Frontal cortex (tissue), 4 donors: Measurements from ENCODE around the gene PRKG1. TPM values are rescaled to one million over a fixed set of nuclear protein-coding genes. Genes with fewer than 3 reads are reported as not detected.
"Not testable (repeated sequence)": the region's sequence is repeated elsewhere in the genome, so short reads cannot be mapped to it uniquely, and the experiment has no call there.

ENCODE experiments used
- DNase-seq, 2 donors: peaks; one replicate each; pipeline ENCODE4 v3.0.0; 2012; ENCODE audit warnings: low spot score in 2 of 2
- FAIRE-seq: peaks from 2 replicates; lab custom pipeline; 2012; peaks lifted over from hg19 to GRCh38; lab: Jason Lieb, UNC
- total RNA-seq: library from RNA; depleted of rRNA; stranded (reverse); fragments of >200 nt; gene quantifications from one replicate; pipeline ENCODE4 v1.2.3, GENCODE V29; 2014
- donor health status: control.
- donor health status: control.
- donor health status: control.

The PRKG1 gene
- total RNA-seq, 1 donor from 2014 or later, result 15.5 TPM

DNA sequence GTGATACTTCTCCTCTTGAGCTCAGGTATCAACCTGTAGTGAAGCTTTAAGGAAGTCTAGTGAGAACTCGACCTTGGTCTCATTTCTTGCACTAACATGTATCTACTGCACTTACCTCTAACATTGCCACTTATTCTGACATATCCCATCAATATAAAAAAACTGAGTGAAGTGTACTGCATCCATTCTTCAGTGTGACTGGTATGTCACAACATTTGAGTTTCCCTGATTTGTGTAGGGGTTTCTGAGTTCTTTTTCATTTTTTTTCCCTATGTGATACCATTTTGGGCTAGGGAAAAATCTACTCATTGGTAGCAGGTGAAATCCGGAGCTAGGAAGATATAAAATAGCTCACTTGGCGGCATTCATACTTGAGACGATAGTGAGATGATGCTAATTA is 274.3 kb downstream of the PRKG1 start:
- FAIRE-seq (no peak), DNase-seq (no peak)

- no peak for FAIRE-seq
- DNase-seq, result no peak
These were observed 282.9 kb downstream of the PRKG1 start for GRCh38 chr10:51357170-51357569.

DNA sequence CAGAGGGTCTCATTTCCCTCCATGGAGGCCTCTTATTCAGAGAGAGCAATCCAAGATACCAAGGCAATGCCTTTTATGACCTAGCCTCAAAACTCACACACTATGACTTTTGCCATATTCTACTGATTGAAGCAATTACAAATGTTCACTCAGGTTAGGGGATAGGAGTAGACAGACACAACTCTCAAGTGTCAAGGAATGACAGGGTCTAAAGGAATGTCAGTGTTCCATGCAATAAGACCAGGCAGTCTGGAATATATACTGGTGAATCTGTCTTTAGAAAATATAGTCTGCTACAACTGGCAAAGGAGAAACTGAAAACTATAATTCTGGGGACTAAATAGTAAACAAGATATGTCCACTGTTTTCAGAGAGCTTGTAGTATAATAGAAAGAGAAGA is 283.9 kb downstream of the PRKG1 start:
- DNase-seq, result no peak
- no peak for FAIRE-seq

- FAIRE-seq (no peak), DNase-seq (no peak)
These were observed 289.1 kb downstream of the PRKG1 start for GRCh38 chr10:51363415-51363814.

DNA sequence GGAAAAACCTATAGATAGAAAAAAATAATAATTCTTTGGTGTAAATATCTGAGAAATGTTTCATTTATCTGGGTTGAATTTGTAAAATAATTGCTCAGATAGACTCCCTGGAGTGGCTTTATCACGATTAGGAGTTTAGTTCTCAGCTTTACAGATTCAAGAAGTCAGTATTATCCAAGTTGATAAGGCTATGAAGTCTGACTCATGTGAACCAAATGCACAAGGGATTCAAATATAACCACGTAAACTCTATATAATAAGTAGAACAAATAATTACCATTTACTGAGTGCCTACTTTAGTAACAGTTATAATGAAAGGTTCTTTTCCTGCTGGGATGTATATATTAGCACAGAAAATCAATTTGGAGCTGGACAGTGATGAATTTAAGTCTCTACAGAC is 290.4 kb downstream of the PRKG1 start:
- DNase-seq (no peak), FAIRE-seq (no peak)

GRCh38 chr10:51366044-51366443 is 291.8 kb downstream of the PRKG1 start:
- FAIRE-seq (no peak), DNase-seq (no peak)

DNA sequence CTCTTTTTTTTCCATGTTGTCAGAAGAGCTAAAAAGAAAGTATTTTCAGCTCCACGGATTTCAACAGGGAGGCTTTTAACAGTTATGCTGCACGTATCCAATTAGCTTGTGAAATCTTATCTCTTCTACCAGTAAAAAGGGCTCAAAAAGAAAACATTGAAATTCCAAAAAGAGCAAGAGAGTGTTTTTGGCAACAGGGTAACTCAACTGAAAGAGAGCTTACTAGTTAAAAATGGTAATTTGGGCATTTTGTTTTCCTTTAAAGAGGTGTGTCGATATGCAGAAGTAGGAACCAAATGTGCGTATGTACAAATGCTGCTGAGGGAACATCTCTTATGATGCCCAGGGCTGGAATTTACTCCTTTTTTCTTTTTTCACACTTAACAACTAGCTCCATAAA is 292.8 kb downstream of the PRKG1 start:
- DNase-seq, result no peak
- FAIRE-seq, result no peak

DNA sequence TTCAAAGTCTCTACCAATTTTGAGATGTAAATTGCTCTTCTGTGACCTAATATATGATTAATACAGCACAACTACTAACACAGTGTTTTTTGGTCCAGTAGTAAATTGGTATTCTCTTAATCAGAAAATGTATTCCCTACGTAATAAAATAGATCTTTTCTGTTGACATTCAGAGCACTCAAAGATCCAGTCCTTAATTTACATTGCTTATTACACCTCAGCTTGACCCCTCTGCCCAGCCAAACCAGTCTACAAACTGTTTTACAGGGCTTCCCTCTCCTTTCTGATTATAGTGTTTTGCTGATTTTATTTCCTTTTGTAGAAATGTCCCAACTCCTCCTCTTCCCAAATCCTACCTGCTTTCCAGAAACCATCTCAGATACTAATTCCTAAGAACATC is 293.4 kb downstream of the PRKG1 start:
- FAIRE-seq (no peak), DNase-seq (no peak)

DNA sequence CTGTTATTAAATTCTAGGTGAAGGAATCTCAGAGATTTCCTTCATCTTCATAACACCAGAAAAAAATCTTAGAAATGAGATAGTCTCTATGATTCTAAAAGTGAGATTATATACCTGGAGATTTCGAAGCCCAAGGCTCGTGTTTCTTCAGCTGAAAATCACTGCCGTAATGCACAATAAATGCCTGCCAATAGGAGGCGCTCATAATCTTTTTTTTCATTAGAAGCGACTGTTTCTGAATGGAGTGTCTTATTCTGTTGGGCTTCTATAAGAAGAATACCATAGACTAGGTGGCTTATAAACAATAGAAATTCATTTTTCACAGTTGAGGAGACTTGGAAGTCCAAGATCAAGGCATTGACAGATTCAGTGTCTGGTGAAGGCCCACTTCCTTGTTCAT is 294.7 kb downstream of the PRKG1 start:
- FAIRE-seq, result no peak
- DNase-seq, result no peak

DNA sequence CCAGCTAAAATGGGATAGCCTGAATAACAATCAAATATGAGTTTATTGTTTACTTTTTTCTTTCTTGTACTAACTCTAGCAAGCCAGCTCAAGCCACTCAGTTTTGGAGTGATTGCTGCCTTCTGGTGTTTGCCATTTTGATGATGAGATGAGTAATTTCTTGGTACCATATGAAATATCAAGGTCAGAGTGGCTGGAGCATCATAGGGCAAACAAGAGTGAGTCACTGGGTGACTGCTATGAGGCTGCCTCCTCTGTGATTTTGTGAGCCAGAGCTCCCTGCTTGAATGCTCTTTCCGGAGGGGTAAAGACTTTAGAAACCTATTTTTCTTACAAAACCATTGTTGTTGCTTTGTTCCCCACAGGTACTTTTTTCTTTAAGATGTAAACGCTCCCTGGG is 295.6 kb downstream of the PRKG1 start:
- DNase-seq, result no peak
- FAIRE-seq, result no peak

DNA sequence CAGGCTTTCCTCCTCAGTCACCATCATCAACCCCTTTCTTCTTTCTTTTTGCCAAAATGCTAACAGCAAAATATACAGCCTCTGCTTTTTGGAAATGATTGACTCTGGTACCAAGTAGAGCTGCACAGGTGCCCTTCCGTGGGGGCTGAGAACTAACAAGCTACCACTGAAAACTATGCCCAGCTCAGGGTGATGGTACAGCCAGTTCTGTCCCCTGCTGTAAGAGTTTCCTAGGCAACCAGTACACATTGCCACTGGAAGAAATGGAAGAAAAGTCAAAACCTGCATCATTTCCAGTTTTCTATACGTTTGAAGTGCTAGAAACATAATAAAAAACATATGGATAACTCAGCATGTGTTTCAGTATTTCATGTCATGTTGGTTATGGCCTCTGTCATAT is 297.5 kb downstream of the PRKG1 start:
- FAIRE-seq (no peak), DNase-seq (no peak)

- DNase-seq (no peak), FAIRE-seq (no peak)
These were observed 301.5 kb downstream of the PRKG1 start for GRCh38 chr10:51375790-51376189.

DNA sequence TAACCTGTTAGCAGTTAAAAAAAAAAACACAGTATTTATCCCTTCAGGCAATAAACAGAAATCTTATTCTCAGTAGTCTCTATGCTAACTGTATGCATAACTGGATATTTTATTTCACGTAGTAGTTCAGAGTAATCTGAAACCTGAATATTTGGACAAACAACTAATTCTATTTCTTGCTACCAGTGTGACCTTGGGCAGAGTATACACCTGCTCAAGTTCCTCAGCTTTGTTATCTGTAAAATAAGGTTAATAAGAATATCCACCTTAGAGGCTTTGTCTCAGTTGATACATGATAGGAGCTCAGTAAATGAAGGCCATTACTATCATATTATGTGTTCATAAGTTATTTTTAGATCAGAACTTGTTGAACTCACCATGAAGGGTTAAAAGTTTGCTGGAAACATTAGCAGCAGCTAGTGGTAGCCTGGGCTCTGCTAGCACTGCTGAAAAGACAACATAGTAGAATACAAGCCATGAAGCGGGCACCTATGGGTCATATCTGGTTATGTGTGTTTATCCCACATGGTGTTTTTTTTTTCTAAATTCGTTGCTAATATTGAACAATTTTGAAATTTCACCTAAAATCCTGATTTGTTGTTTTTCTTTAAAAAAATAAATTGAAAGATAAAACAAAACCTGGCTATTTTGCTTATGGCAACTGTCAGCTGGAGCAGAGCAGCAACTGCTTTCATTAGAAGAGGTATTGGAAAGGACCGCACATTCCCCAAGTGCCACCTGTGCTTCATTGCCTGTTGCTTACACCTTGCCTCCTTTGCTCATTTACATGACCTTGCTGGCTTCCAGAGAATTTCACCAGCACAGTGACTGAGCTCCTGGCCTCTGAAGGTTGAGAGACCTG is 303.0 kb downstream of the PRKG1 start:
- FAIRE-seq (no peak), DNase-seq (no peak)

DNA sequence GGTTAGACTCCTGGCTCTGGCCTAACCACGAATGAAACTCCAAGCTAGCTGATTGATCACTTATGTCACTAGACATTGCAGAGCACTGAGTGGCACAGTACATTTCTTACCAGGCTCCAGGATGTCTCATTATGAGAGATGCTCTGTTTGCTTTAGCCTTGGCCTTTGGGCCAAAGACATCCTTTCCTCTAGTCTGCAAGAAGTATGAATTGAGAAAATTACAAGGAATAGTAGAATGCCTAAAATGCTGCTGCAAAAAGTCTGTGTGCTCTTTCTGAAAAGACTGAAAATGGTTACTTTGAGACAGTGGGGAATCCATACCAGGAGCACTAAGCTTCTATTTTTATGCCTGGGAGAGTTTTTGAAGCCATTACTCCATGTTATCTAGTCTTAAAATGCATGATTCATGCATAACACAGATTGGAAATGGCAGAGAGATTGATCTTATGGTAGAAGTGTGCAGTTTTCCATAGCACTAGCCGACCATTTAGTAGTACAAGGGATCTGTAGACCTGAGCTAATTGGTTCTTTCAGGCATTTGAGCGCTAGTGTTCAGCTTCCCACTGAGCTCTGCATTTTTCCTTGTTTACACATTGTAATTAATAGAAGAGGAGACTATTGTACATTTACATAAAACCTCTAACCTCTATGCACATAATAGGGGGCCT is 303.8 kb downstream of the PRKG1 start:
- DNase-seq (no peak), FAIRE-seq (no peak)

DNA sequence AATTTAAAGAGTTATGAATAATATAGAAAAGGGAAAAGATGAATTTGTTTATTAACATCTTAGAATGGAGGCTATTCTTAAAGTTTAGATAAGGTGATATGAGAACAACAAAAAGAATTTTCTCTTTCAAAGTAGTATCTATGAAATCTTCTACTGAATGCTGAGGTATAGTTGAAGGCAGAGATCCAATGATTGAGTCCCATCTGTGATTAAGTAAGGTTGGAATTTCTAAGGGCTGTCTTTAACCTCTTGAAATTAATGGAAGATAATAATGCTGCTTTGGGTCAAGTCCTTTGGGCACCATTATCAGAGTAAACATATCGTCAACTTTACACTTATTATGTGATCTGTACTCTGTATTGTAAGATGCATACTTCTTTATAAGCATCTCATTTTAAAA is 307.9 kb downstream of the PRKG1 start:
- FAIRE-seq (no peak), DNase-seq (no peak)

DNA sequence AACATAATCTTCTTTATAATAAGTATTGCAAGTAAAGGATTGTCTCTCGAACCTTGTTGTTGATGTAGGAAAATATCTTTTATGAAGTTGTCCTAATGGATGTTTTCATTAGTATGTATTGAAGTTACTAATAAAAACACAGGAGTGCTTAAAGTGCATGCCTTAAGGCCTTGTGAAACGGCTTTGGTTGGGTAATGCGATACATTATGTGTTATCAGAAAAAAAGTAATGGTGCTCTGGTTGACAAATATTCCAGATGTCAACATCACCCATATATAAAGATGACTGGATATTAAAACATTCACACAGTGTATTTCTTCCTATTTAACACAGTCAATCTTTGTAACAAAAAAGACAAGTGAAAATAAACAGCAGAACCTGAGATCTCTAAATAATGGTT is 310.7 kb downstream of the PRKG1 start:
- FAIRE-seq (no peak), DNase-seq (no peak)

- DNase-seq (no peak), FAIRE-seq (no peak)
These were observed 312.1 kb downstream of the PRKG1 start for GRCh38 chr10:51386248-51386885.

DNA sequence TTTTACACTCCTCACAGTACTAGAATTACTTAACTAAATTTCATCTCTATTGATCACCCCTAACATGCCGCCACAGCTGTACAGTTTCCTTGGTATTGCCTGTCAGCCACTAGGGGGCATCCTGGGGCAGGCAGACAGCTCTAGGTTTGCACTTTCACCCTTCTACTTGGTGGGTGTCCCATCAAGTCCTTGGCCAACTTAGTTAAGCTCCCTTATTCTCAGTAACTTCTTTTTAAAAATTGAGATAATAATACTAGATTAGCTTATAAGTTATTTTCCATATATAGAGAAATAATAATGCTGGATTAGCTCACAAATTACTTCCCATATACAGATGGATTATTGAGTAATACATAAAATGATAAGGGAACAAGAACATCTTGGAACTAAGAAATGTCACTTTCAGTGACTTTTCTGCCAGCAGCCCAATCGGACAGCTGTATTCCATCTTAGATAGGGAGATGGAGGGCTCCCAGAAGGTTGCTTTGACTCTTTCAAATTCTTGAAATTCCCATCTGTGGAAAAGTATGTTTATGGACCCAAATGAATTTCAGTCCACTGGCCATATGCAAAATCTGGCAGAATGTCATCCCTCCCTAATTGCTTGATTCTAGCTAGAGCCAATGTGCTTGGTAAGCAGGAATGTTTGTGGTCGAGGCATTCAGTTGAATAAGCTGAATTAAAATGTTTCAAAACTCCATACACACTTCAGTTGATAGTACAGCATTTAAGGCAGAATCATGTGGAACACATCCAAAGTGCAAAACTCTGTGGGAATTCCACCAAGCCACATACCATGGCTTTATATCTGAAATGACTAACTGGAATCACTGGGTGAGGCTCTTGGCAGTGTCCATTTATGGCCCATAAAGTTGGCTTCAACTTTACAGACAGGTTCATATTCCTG is 315.4 kb downstream of the PRKG1 start:
- FAIRE-seq (no peak), DNase-seq (peak; percentile 18 to 36)

GRCh38 chr10:51393006-51393405 is 318.7 kb downstream of the PRKG1 start:
- DNase-seq, FAIRE-seq: not testable (repeated sequence)

DNA sequence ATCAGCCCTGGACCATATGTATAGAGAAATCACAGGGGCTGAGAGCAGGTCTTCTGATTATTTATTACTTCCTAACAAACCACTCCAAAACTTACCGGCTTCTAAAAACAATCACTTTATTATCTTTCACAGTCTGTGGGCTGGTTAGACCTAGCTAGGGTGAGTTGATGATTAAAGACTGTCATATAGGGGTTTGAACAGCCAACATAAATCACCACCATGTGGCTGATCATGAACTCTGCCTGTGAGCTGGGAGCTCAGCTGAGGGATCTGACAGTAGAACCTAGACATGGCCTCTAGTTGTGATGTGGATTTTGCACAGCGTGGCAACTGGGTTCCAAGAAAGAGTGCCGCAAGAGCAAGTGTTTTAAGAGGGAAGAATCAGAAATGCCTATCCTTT is 319.8 kb downstream of the PRKG1 start:
- no peak for FAIRE-seq
- DNase-seq, result no peak
